ENCODE results near the gene ZBTB9. TPM values are rescaled to one million over a fixed set of nuclear protein-coding genes. Genes with fewer than 3 reads are reported as not detected.

Gene ZBTB9
- polyA plus RNA-seq, 3 donors, result 0.42 to 2.0 (median 1.1) TPM

DNA sequence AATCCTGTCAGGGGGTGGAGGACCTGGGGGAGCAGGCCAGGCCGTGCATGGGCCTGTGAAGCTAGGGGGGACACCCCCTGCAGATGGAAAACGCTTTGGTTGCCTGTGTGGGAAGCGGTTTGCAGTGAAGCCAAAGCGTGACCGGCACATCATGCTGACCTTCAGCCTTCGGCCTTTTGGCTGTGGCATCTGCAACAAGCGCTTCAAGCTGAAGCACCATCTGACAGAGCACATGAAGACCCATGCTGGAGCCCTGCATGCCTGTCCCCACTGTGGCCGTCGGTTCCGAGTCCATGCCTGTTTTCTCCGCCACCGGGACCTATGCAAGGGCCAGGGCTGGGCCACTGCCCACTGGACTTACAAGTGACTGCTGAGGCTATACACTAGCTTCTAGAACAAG is 1.8 kb downstream of the ZBTB9 start:
- H3K9me3 Mint-ChIP-seq, result peaks cover 0 to 2% (median 0%) of the 10 kb centered on the region in 7 donors
- H3K4me1 Mint-ChIP-seq, result peaks cover 34% of the 10 kb centered on the region
- peaks cover 0 to 11% of the 10 kb centered on the region in 2 donors for H3K36me3 ChIP-seq (replicated peaks in 1 of 2; ENCODE audit: control insufficient read depth in 1 of 2, insufficient read depth in 2 of 2, low read length in 2 of 2)
- peaks cover 15 to 16% of the 10 kb centered on the region in 2 donors for H3K36me3 Mint-ChIP-seq
- peaks cover 32% of the 10 kb centered on the region for H3K79me2 ChIP-seq (ENCODE audit: insufficient read depth, low read length)
- H3K4me3 Mint-ChIP-seq, result no peak overlapping the region
- H3K9me3 ChIP-seq (replicated peaks in 1 of 2; ENCODE audit: control insufficient read depth in 1 of 2, insufficient read depth in 1 of 2, low read length in 2 of 2), result no peaks in the 10 kb centered on the region
- H3K9ac ChIP-seq (ENCODE audit: insufficient read depth, low read length, poor library complexity, severe bottlenecking), result no peak overlapping the region
- TF ChIP-seq, protein P1, sequence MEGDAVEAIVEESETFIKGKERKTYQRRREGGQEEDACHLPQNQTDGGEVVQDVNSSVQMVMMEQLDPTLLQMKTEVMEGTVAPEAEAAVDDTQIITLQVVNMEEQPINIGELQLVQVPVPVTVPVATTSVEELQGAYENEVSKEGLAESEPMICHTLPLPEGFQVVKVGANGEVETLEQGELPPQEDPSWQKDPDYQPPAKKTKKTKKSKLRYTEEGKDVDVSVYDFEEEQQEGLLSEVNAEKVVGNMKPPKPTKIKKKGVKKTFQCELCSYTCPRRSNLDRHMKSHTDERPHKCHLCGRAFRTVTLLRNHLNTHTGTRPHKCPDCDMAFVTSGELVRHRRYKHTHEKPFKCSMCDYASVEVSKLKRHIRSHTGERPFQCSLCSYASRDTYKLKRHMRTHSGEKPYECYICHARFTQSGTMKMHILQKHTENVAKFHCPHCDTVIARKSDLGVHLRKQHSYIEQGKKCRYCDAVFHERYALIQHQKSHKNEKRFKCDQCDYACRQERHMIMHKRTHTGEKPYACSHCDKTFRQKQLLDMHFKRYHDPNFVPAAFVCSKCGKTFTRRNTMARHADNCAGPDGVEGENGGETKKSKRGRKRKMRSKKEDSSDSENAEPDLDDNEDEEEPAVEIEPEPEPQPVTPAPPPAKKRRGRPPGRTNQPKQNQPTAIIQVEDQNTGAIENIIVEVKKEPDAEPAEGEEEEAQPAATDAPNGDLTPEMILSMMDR (IDR thresholded peaks at IDR 0.05), result no peak
- H3K27ac Mint-ChIP-seq, result peak overlapping the region in 1 of 7 donors; percentile 23
- no peak overlapping the region for H3K27ac ChIP-seq (ENCODE audit: low read depth in 1 of 2, low read length in 2 of 2)
- H3K4me2 ChIP-seq (replicated peaks; ENCODE audit: extremely low read depth, low read length, poor library complexity, severe bottlenecking), result no peak overlapping the region
- H2AFZ ChIP-seq (ENCODE audit: insufficient read depth, low read depth, low read length, poor library complexity, severe bottlenecking), result no peak overlapping the region
- H3K27me3 ChIP-seq (ENCODE audit: control insufficient read depth in 2 of 2, insufficient read depth in 2 of 2, low read length in 2 of 2), result no peaks in the 10 kb centered on the region
- WGBS (ENCODE audit: insufficient coverage), result 97% methylated on average over 12 of the region's 12 CpGs
- intact Hi-C loops (cut with micrococcal nuclease), result no loop called here
- H4K20me1 ChIP-seq (ENCODE audit: insufficient read depth, low read length), result no peaks in the 10 kb centered on the region
- peaks cover 0 to 3% (median 3%) of the 10 kb centered on the region in 3 donors for H3K27me3 Mint-ChIP-seq (ENCODE audit: low read depth in 3 of 3)
- no peak for DNase-seq
- peaks cover 27 to 39% of the 10 kb centered on the region in 2 donors for H3K4me1 ChIP-seq (ENCODE audit: control insufficient read depth in 1 of 2, insufficient read depth in 2 of 2, low read length in 2 of 2)
- no peak overlapping the region for H3K4me3 ChIP-seq (replicated peaks in 1 of 3; ENCODE audit: low read depth in 2 of 3, low read length in 3 of 3)

DNA sequence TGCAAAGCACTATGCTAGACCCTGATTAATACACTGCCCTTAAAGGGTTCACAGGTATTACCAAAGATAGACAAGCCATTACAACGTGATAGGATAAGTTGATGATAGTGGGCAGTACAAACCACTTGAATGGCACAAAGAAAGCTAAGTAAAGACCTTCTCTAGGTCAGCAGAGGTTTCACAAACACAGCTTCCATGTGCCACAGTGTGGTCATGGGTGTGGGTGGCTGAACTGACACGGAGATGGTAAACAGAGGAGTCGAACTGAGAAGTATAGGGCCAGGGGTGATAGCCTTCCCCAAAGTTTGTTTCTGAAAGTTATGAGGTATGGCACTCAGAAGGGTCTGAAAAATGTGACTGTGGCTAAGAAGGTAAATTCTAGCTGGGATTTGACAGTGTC is 4.3 kb downstream of the ZBTB9 start:
- no peak overlapping the region for H3K4me2 ChIP-seq (replicated peaks; ENCODE audit: extremely low read depth, low read length, poor library complexity, severe bottlenecking)
- no peaks in the 10 kb centered on the region for H3K27me3 ChIP-seq (ENCODE audit: control insufficient read depth in 2 of 2, insufficient read depth in 2 of 2, low read length in 2 of 2)
- no peak overlapping the region for H3K27ac ChIP-seq (ENCODE audit: low read depth in 1 of 2, low read length in 2 of 2)
- peaks cover 7 to 14% of the 10 kb centered on the region in 2 donors for H3K4me1 ChIP-seq (ENCODE audit: control insufficient read depth in 1 of 2, insufficient read depth in 2 of 2, low read length in 2 of 2)
- H3K4me3 Mint-ChIP-seq, result no peak overlapping the region
- peaks cover 0 to 7% (median 7%) of the 10 kb centered on the region in 3 donors for H3K27me3 Mint-ChIP-seq (ENCODE audit: low read depth in 3 of 3)
- intact Hi-C loops (cut with micrococcal nuclease), result no loop called here
- no peak overlapping the region for H3K9ac ChIP-seq (ENCODE audit: insufficient read depth, low read length, poor library complexity, severe bottlenecking)
- 78% methylated on average over 2 of the region's 3 CpGs for WGBS (ENCODE audit: insufficient coverage)
- no peak overlapping the region for H3K4me3 ChIP-seq (replicated peaks in 1 of 3; ENCODE audit: low read depth in 2 of 3, low read length in 3 of 3)
- H3K27ac Mint-ChIP-seq, result no peak overlapping the region
- TF ChIP-seq, protein P1 (IDR thresholded peaks at IDR 0.05), result no peak
- H3K4me1 Mint-ChIP-seq, result peaks cover 13% of the 10 kb centered on the region
- no peak overlapping the region for H2AFZ ChIP-seq (ENCODE audit: insufficient read depth, low read depth, low read length, poor library complexity, severe bottlenecking)
- H3K36me3 Mint-ChIP-seq, result peaks cover 15 to 16% of the 10 kb centered on the region in 2 donors
- H3K79me2 ChIP-seq (ENCODE audit: insufficient read depth, low read length), result peaks cover 12% of the 10 kb centered on the region
- DNase-seq, result no peak
- H3K9me3 ChIP-seq (replicated peaks in 1 of 2; ENCODE audit: control insufficient read depth in 1 of 2, insufficient read depth in 1 of 2, low read length in 2 of 2), result no peaks in the 10 kb centered on the region
- peaks cover 0 to 2% (median 0%) of the 10 kb centered on the region in 7 donors for H3K9me3 Mint-ChIP-seq
- peaks cover 0 to 11% of the 10 kb centered on the region in 2 donors for H3K36me3 ChIP-seq (replicated peaks in 1 of 2; ENCODE audit: control insufficient read depth in 1 of 2, insufficient read depth in 2 of 2, low read length in 2 of 2)
- H4K20me1 ChIP-seq (ENCODE audit: insufficient read depth, low read length), result no peaks in the 10 kb centered on the region
